Embryonic facial prominence (tissue), 1 donor: ENCODE results near the gene MSRB3.
"Not testable (repeated sequence)": the region's sequence is repeated elsewhere in the genome, so short reads cannot be mapped to it uniquely, and the experiment has no call there.

Source experiments
- DNase-seq: peaks from one replicate; pipeline ENCODE4 v3.0.0-alpha.2; 2016; ENCODE audit errors: extremely low spot score

Gene MSRB3

GRCh38 chr12:65278576-65279368 lies at the start of gene MSRB3:
MSRB3 (plus strand) TSS chr12:65278683; CDS start chr12:65308580, 29,897 bp downstream.
- peak; percentile 33 for DNase-seq

- no peak for DNase-seq
Measured at GRCh38 chr12:65229441-65229840, 49.0 kb upstream of the MSRB3 start.

- no peak for DNase-seq
Measured at GRCh38 chr12:65232476-65233077, 45.9 kb upstream of the MSRB3 start.

GRCh38 chr12:65237153-65237552 lies 41.3 kb upstream of the MSRB3 start:
- no peak for DNase-seq

GRCh38 chr12:65238609-65239008 lies 39.9 kb upstream of the MSRB3 start:
- DNase-seq: no peak

- DNase-seq: no peak
Measured at GRCh38 chr12:65248656-65249633, 29.5 kb upstream of the MSRB3 start.

- DNase-seq: no peak
Measured at GRCh38 chr12:65252515-65252914, 26.0 kb upstream of the MSRB3 start.

- DNase-seq: no peak
Measured at GRCh38 chr12:65257986-65258385, 20.5 kb upstream of the MSRB3 start.

GRCh38 chr12:65259501-65259900 lies 19.0 kb upstream of the MSRB3 start:
- no peak for DNase-seq

GRCh38 chr12:65263777-65264176 lies 14.7 kb upstream of the MSRB3 start:
- DNase-seq: no peak

- no peak for DNase-seq
Measured at GRCh38 chr12:65266408-65266807, 12.1 kb upstream of the MSRB3 start.

- no peak for DNase-seq
Measured at GRCh38 chr12:65269603-65270002, 8.9 kb upstream of the MSRB3 start.

- DNase-seq: no peak
Measured at GRCh38 chr12:65274602-65275272, 3.7 kb upstream of the MSRB3 start.

GRCh38 chr12:65275627-65276026 lies 2.9 kb upstream of the MSRB3 start:
- no peak for DNase-seq

- no peak for DNase-seq
Measured at GRCh38 chr12:65276916-65277530, 1.5 kb upstream of the MSRB3 start.

GRCh38 chr12:65277994-65278575 lies 398 bp upstream of the MSRB3 start:
- no peak for DNase-seq

- DNase-seq: no peak
Measured at GRCh38 chr12:65279369-65280112, 1.1 kb downstream of the MSRB3 start.

- no peak for DNase-seq
Measured at GRCh38 chr12:65280306-65280705, 1.8 kb downstream of the MSRB3 start.

- no peak for DNase-seq
Measured at GRCh38 chr12:65282840-65283239, 4.4 kb downstream of the MSRB3 start.

- not testable (repeated sequence) for DNase-seq
Measured at GRCh38 chr12:65285532-65285931, 7.0 kb downstream of the MSRB3 start.
